ENCODE data around the gene MAT2B. TPM values are rescaled to one million over a fixed set of nuclear protein-coding genes. Genes with fewer than 3 reads are reported as not detected.

The MAT2B gene
- polyA plus RNA-seq (ENCODE audit: insufficient read length in 10 of 10) = 10 to 100 TPM; 45.8 to 61.8 (median 54.3) TPM
- long read RNA-seq, donor 1, transcript MAT2B-202 (7 exons, 2,103 nt) = major isoform, 16 of 17 reads
- long read RNA-seq, donor 1, partial matches to known transcripts = 0 of 17 reads
- long read RNA-seq, donor 1, other reads (novel, unspliced or antisense) = 0 of 17 reads
- long read RNA-seq, donor 2, transcript MAT2B-202 (7 exons, 2,103 nt) = major isoform, 6 of 9 reads
- long read RNA-seq, donor 2, partial matches to known transcripts = 0 of 9 reads
- long read RNA-seq, donor 2, other reads (novel, unspliced or antisense) = 0 of 9 reads
- long read RNA-seq, donor 3 = 0 reads
- long read RNA-seq, donor 4, transcript MAT2B-202 (7 exons, 2,103 nt) = major isoform, 11 of 16 reads
- long read RNA-seq, donor 4, transcript MAT2B-201 (7 exons, 2,226 nt) = minor isoform, 5 of 16 reads
- long read RNA-seq, donor 4, partial matches to known transcripts = 0 of 16 reads
- long read RNA-seq, donor 4, other reads (novel, unspliced or antisense) = 0 of 16 reads
- long read RNA-seq, donor 5, transcript MAT2B-201 (7 exons, 2,226 nt) = minor isoform, 5 of 51 reads
- long read RNA-seq, donor 5, transcript MAT2B-202 (7 exons, 2,103 nt) = major isoform, 20 of 51 reads
- long read RNA-seq, donor 5, partial matches to known transcripts = 25 of 51 reads
- long read RNA-seq, donor 5, other reads (novel, unspliced or antisense) = 0 of 51 reads
- long read RNA-seq, donor 6, transcript MAT2B-202 (7 exons, 2,103 nt) = major isoform, 20 of 32 reads
- long read RNA-seq, donor 6, partial matches to known transcripts = 7 of 32 reads
- long read RNA-seq, donor 6, other reads (novel, unspliced or antisense) = 0 of 32 reads
- long read RNA-seq, donor 7, transcript MAT2B-202 (7 exons, 2,103 nt) = major isoform, 10 of 12 reads
- long read RNA-seq, donor 7, partial matches to known transcripts = 0 of 12 reads
- long read RNA-seq, donor 7, other reads (novel, unspliced or antisense) = 0 of 12 reads
- long read RNA-seq, donor 8, transcript MAT2B-202 (7 exons, 2,103 nt) = major isoform, 12 of 13 reads
- long read RNA-seq, donor 8, partial matches to known transcripts = 0 of 13 reads
- long read RNA-seq, donor 8, other reads (novel, unspliced or antisense) = 0 of 13 reads
- long read RNA-seq, donor 9, partial matches to known transcripts = 0 of 3 reads
- long read RNA-seq, donor 9, other reads (novel, unspliced or antisense) = 0 of 3 reads

DNA sequence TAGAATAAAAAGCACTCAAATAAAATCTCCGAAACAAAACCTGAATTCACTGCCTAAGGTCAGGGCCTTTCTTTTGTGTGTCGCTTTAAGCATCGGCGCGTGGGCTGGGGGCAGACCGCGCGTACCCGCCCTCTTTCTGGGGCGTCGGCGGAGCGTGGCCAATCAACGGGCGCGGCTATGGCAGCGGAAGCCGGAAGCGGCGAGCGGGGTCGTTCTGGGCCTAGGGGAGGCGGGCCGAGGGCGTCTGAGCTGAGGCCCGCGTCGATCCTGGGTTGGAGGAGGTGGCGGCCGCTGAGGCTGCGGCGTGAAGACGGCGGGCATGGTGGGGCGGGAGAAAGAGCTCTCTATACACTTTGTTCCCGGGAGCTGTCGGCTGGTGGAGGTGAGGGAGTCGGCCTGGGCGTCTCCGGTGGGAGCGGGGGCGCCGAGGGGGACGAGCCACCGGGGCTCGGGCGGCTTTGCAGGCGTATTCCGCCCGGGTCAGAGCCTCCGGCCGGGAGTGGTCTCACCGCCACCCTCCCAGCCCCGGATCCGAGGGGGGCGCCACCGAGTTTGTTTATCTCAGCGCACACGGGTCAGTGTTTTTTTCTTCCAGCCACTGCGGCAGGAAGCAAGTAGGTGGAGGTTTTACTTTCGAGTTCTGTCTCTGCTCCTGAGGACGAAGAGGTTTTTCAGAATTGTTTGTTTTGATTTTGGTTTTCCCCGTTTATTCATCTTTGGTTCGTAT lies at the start of gene MAT2B:
Gene MAT2B (plus strand): TSS at position 252 of the 727 bp plus-strand sequence. CDS start 68 bp downstream, at position 320.
- DNase-seq = peak; percentile 96 to 99 (median 96)

- DNase-seq = no peak
These were observed 49.3 kb upstream of the MAT2B start for GRCh38 chr5:163456029-163456589.

DNA sequence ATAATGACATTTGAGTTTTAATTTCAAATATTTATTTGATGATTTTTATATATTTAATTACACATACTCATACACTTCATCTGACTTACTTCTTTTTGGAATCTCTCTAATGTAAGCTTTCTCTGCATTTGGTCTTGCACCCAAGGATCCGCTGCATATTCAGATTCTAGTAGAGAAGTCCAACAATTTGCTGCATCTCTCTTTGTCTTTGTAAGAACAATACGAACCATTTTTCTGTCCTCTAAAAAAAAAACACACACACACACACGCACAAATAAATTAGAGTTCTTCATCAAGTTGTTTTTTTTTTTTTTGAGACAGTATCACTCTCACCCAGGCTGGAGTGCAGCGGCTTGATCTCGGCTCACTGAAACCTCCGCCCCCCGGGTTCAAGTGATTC lies 48.6 kb upstream of the MAT2B start:
- no peak for DNase-seq

DNA sequence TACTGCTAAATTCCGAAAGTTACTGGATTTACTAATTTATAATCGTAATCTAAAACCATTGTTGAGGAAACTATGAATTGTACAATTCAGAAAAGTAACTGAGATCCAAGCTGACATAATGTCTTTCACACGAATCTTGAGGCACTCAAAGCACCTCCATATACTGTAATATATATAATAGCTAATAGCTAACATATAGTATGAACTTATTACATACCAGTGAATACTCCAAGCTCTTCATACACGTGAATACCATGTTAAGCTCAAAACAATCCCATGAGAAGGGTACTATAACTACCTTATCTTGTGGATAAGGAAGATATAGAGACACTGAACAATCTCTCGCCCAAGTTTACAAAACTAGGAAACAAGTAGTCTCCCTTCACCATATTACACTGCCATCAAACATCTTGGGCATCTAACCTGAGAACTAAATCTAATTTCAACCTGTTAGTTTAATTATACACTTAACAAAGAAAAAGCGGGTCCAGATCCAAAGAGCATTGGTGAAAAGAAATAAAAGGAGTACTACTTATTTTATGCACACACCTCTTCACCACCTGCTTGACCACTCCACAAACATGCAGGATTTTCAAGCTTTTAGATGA lies 46.5 kb upstream of the MAT2B start:
- DNase-seq = no peak

GRCh38 chr5:163459462-163459818 lies 46.0 kb upstream of the MAT2B start:
- no peak for DNase-seq

DNA sequence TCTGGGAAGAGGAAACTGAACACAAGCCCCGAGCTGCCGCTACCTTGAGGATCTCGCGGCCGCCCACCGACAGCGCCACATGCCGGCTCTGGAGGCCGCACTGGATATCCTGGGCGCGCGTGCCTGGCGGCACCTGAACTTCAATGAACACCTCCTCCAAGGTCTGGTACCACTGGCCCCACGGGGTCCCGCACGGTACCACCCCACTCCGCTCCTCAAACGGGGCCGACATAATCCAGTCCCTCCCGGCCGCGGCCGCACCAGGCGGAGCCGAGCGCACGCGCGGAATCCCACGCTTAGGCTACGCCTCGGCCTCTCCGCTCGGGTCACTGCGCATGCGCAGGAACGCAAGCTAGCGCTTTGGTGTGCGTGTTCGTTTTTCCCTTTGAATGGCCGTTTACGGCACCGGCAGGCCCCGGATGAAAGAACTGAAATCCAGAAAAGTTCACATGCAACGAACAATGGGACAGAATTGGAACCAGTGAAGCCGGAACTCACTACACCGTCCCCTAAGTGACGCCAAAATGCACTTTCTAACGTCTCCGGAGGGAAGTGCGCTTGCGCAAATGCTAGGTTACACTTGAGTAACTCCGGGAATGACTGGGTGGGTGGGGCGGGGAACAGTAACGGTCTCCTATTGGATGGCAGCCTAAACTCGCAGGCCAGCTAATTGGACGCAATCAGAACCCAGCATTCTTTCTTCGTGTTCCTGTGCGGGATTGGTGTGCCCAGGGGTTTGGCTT lies 45.4 kb upstream of the MAT2B start, which contains the start of gene NUDCD2:
Gene NUDCD2 (minus strand): TSS at position 284 of the 743 bp plus-strand sequence. CDS start 52 bp downstream, at position 232.
- peak; percentile 98 to 99 (median 99) for DNase-seq

- DNase-seq = peak in 1 of 3 donors; percentile 16
These were observed 44.8 kb upstream of the MAT2B start, which contains the start of gene HMMR for GRCh38 chr5:163460562-163461171. TSS of gene HMMR (plus strand) at chr5:163460632. CDS start at chr5:163460693, 61 bp downstream.

GRCh38 chr5:163463063-163463435 lies 42.4 kb upstream of the MAT2B start:
- DNase-seq = no peak

DNA sequence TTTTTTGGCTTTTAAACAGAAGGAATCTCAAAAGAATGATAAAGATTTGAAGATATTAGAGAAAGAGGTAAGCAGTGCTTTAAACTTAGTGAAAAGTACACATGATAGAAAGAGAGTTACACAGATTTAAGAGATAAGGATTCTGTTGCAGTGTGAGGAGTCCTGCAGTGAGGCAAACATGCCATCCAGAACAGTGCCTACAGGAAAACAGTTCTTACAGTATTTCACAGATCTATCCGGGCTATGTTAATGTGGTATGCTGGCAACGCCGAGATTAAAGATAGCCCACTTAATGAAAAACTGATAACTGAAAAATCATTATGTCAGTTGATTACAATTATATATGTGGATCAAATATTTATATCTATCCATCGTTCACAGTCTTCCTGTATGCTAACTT lies 37.7 kb upstream of the MAT2B start:
- DNase-seq = no peak

- DNase-seq = no peak
These were observed 31.7 kb upstream of the MAT2B start for GRCh38 chr5:163473635-163474243.

DNA sequence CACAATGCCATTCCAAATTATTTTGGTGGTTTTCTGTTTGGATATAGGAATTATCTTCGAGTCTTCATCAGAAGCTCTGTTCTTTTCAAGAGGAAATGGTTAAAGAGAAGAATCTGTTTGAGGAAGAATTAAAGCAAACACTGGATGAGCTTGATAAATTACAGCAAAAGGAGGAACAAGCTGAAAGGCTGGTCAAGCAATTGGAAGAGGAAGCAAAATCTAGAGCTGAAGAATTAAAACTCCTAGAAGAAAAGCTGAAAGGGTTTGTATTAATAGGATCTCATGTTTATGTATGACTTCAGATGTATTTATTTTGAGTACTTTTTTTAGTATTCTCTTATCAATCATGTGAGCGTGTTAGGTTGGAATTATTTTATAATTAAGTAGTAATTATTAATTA lies 30.0 kb upstream of the MAT2B start:
- no peak for DNase-seq

- DNase-seq = no peak
These were observed 27.1 kb upstream of the MAT2B start for GRCh38 chr5:163478126-163478981.

DNA sequence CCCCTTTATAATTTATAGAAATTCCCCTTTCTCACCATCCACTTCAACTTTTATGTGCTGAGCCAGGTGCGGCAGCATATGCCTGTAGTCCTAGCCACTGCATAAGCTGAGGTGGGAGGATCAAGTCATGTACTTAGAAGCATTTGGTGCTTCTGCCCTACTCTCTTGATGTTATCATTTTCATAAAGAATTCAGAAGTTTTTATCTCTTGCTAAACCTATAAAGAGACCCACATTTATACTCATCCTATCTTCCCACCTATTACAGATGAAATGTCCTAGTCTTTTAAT lies 26.5 kb upstream of the MAT2B start:
- DNase-seq = no peak

DNA sequence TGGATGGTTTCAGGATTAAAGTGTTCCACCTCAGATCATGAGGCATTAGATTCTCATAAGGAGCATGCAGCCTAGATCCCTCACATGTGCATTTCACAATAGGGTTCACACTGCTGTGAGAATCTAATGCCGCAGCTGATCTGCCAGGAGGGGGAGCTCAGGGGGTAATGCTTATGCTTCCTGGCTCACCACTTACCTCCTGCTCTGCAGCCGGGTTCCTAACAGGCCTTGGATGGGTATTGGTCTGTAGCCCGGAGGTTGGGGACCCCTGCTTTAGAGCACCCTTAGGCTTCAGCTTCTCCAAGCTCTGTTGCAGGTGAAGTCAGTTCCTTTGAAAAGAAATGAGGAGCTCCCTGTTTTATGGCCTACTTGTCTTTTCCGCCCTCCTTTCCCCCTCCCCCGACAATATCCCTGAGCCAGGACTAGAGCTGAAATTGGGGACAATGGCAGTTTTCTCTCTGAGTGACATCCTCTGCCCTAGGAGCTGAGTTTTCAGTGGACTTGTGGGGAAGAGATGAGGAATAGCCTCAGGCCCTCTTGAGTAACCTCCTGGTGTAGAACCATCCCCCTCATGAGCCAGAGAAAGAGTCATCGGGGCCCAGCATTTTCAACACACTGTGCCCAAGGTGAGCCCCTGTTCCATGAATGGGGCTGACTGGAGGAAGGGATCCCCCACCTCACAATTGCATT lies 16.2 kb upstream of the MAT2B start:
- no peak for DNase-seq

- no peak for DNase-seq
These were observed 15.7 kb upstream of the MAT2B start for GRCh38 chr5:163489745-163490075.

DNA sequence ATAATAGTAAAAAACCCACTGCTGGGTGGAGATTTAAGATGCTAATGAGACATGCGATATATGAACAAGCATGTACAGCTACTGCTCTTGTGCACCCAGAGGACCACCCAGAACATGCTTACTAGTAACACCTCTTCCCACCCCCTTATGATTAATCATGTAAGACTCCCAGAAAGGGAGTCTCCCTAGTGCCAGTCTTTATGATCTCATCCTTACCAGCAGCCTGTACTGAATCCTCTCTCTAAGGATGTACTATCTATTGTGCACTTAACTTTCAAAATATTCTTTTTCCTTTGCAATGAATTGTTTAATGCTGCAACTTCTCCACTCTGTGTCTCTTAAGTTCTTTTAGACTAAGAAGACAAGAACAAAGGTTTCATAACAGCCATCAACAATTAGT lies 9.1 kb upstream of the MAT2B start:
- DNase-seq = no peak

DNA sequence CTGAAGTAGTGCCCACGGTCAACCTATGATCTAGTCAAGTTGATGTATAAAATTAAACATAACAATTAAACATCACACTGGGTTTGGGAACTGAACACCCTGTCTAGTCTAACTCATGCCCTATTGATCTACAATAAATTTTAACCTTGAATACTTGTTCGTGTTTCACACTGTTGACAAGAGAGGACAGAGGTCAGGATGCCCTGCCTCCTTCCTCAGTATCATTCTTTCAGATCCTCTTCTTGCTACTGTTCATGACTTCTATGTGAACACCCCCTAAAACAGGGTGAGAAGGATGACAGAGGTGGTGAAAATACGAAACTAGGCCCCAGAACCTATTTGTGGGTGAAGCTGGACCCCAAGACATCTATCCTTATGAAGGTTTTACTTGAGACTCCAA lies 8.1 kb upstream of the MAT2B start:
- DNase-seq = no peak

- DNase-seq = no peak
These were observed 6.5 kb upstream of the MAT2B start for GRCh38 chr5:163498886-163499285.
